Muscle of back (tissue), 11 donors: ENCODE data around the gene HTR4. TPM values are rescaled to one million over a fixed set of nuclear protein-coding genes. Genes with fewer than 3 reads are reported as not detected.

Experiments
- DNase-seq, 3 donors: peaks; one replicate each; pipeline versions ENCODE4 v3.0.0 to v3.0.0-alpha.2; 2013
- polyA plus RNA-seq, 10 donors: library from polyadenylated mRNA; unstranded; fragments of 120-200 nt; gene quantifications; one replicate each; pipeline ENCODE4 v1.2.1, GENCODE V29; 2013; ENCODE audit not compliant: insufficient read length in 10 of 10

Gene HTR4
- polyA plus RNA-seq, 10 donors, result not detected

DNA sequence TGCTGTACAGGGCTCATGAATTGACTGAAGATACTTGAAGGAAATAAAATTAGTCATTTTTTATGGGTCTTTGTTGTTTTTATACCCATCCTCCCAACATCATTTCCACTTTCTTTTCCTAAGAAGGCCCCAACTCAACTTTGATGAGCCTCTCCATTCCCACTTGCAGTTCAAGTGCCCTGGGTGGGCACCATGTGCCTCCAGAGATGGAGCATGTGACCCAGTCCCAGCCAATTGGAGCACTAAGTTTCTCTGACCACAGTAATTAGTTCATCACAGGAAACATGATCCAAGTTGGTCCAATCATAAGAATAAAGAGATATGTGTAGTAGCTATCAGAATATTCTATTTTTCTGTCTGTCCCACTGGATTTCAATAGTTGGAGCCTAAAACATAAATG, 46.9 kb downstream of the HTR4 start:
- DNase-seq, result no peak

DNA sequence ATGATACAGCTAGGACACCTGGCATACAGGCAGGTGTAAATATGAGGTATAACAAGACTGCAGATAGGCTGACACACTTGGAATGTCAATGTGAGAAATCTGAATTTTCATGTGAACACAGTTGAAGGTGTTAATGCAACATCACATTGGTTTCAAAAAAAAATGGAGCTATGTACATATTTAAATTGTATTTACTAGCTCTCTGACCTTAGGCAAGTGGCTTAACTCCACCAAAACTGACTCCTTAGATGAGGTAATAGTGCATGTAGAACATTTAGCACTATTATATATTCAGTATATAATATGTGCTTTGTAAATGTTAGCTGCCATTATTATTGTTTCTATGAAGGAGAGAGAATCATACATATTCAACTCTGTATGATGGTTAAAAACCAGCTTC, 48.0 kb downstream of the HTR4 start:
- no peak for DNase-seq

DNA sequence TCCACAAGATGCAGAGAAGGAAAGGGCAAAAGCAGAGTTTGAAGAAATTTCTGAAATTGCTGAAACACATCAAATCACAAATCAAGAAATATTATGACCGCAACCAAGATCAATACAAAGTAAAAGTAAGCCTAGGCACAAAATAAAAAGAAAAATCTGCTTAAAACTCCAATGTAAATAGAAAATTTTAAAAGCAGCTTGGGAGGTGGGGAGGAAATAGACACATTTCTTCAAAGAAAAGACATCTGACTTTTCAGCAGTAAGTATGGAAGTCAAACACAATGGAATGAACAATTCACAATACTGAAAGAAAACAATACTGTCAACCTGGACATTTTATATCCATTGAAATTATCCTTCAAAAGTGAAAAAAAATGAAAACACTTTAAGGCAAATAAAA, 55.1 kb downstream of the HTR4 start:
- no peak for DNase-seq

DNA sequence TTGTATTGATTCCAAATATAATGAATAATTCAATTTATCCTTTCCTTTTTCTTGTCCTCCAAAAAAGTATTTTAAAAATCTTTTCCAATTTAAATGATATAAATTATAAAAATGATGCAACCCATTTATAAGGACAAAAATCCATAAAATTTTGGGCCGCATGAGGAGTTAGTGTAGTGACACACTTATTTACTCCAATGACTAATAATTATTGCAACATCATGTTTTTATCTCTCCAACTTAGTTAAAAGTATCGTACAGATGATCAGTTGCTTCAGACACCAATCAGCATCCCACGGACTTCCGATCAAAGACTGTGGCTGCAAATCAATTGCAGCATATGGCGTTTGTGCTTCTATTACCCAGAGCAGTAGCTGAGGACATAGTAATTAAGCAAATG, 58.6 kb downstream of the HTR4 start:
- DNase-seq, result no peak

DNA sequence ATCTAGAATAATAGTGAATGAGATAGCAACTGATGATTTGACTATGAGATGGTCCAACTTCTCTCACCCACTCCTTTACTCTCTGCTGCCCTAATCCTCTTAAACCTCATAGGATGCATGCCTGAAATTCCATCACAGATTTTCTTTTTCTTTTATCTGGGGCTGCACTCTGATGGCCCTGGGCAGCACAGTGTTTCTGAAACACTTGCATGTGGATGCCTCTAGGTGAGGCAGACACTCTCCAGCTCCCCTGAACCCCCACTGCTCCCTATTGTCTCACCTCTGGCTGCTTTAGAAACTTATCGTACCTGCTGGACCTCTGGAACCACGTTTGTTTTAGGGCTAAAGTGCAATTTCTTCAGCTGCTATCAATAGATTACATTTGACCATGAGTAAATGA, 67.5 kb downstream of the HTR4 start:
- no peak for DNase-seq

DNA sequence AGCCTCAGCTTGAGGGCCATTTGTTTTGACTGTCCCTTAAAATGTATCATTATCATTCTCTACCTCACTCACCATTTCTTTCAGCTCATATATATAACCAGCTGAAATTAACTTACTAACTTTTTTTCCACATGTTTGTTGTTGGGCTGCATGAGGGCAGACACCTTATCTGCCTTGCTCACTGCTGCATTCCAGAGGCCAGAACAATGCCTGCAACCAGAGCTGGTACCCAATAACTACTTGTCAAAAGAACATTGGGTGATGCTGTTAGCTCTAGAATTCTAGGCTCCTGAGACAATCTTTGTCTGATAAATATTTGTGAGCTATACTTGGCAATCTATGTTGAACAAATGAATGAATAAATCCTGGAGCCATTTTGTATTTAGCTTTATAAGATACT, 68.3 kb downstream of the HTR4 start:
- DNase-seq, result no peak

DNA sequence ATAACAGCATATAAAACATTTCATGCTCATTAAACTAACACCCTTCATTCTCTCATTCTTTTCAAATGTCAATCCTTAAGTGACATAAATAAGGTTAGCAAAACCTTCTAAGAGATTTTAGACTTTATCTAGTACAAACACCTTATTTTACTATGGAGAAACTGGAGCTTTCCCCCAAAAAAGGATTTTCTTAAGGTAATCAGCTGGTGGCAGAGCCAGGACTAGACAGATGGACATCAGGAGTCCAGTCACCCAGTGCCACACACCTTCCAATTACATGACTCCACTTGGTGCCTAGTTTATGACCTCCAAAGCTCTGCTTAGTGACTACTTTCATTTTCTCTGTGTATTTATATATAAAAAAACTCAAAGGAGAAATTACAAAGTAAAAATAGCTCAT, 70.2 kb downstream of the HTR4 start:
- DNase-seq, result no peak

DNA sequence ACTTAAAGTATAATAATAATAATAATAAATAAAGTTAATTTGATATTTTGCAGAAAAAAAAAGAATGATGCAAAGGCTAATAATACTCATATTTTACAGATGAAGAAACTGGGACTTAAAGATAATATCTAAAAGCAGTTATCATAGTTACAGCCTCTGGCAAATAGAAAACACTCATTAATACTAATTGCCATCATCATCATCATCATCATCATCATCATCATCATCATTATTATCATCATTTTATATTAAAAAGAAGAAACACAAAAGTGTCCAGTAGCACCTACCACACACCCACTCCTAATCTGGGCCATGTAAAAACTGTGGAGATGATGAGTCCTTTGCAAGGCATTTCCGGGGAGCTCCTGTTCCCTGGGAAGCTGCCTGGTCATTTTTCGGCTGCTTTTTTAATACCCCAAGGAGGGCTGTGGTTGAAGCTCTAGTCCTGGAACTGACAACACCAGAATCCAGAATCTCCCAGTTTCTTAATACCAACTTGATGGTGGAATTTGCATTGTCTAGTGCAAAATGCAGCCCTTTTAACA, 70.8 kb downstream of the HTR4 start:
- no peak for DNase-seq

DNA sequence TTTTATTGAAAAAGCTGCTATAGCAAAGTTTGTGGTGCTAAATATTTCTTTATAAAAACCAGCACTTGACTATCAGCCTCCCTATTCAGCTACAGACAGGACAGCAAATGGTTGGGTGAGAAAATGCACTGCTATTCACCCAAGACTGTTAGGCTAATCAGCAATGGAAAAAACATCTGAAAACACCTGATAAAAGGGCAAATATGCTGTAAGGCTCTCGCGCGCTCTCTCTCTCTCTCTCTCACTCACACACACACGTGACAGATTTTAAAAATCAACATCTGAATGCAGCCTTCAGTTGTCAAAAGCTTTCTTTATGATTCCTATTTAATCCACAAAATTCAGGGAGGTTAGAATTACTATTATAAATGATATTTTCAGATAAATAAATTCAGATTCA, 80.2 kb downstream of the HTR4 start:
- DNase-seq, result no peak

DNA sequence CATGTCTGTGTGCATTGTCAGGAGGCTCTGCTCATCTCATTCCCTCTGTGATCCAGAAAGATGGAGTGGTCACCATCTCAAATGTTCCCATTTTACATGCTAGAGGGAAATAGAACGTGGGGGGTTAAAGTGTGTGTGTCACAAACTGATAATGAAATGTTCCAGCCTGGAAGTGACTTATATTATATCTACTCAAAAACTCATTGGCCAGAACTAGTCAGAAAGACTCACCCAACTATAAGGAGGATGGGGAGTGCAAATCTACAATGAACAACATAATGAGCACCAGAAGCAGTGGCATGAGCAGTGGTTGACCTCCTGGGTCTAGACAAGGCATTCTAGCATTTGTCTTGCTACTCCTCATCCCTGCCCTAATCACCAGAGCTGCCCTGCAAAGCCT, 81.0 kb downstream of the HTR4 start:
- DNase-seq, result no peak

DNA sequence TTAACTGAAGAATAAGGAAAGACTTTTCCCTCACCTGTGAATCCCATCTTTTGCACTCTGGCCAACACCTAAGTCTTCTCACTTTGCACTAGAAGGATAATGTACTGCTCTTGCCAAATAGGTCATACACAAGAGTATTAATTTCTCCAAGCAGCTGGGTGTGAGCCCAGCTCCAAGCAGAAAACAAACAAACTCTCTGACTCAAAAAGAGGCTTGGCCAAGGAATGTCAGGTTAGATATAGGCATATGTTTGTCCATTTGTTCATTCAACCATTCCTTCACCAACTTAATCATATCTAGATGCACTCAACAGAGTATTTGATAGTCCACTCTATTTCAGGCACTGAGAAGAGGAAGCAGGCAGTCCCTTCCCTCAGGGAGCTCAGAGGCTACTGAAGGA, 84.4 kb downstream of the HTR4 start:
- DNase-seq, result no peak

DNA sequence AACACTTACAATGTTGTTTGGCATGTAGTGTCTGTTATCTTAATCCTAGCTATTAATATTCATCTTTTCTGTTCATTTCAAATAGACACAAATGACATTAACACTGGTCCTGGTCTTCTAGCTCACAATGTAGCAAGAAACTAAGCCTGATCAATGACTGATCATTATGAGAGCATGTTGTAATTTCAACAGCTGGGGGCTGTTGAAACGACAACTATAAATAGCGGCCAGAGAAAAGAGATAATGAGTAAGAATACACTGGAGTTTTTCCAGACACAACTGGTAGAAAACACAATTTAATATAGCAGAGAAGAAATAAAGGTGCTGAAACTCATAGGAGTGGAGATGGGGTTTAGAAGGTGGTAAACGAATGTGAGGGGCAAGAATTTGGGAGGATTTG, 89.2 kb downstream of the HTR4 start:
- DNase-seq, result no peak

DNA sequence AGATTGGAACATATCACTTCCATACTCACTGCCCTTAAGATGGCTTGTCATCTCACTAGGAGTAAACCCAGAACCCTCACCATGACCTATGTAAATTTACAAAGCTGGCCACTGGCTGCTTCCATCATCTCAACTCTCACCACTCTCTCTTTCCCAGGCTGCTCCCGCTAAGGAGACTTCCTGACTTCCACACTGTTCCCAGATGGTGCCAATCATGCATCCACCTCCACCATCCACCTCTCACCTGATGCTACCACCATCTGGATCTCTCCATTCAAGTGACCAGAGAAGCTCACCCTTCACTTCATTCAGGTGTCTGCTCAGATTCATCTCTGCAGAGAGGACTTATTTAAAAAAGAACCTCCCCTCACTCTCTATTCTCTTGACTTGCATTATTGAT, 91.3 kb downstream of the HTR4 start:
- DNase-seq, result no peak

DNA sequence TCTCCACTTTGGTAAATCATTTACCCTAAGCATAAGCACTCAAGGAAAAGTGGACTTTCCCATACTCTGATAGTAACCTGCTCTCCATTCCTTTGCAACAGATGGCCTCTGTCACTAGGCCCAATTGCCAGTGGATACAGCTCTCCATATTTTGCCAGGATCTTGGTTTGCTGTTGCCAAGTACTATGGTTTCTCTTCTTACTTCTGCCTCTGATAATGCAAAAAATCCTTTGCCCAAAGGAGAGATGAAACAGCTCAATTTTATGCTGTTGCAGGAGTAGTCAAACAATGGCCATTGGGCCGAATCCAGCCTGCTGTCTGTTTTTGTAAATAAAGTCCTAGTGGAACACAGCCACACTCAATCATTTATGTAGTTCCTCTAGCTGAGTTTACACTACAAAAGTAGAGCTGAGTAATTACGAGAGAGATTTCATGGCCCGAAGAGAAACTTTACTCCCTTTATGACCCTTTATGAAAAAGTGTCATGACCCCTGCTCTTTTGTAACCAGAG, 92.5 kb downstream of the HTR4 start:
- DNase-seq, result no peak

DNA sequence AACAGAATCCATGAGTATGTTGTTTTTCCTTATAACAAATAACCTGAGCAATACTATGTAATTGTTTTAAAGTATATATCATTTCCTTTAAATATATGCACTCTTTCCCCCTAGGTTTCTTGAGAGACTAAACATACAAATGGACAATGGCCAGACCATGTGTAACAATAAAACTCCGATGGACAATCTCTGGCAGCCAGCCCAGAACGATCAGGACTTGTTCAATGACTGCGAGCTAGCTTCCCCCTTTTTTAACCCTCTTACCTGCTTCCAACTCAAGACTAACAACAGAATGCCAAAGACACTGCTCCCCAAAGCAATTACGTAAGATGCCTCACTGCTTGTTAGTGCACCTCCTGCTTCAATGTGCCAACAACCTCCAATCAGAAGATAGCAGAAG, 94.9 kb downstream of the HTR4 start:
- peak in 2 of 3 donors; percentile 13 to 41 for DNase-seq

DNA sequence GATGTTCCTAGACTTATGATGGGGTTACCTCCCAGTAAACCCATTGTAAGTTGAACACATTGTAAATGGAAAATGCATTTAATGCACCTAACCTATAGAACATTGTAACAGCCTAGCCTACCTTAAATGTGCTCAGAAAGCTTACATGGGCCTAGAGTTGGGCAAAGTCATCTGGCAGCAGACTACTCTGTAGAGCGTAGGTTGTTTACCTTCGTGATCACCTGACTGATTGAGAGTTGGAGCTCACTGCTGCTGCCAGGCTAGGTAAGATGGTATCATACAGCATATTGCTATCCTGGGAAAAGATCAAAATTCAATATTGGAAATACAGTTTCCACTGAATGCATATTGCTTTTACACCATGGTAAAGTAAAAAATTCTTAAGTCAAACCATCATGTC, 95.4 kb downstream of the HTR4 start:
- DNase-seq, result no peak

DNA sequence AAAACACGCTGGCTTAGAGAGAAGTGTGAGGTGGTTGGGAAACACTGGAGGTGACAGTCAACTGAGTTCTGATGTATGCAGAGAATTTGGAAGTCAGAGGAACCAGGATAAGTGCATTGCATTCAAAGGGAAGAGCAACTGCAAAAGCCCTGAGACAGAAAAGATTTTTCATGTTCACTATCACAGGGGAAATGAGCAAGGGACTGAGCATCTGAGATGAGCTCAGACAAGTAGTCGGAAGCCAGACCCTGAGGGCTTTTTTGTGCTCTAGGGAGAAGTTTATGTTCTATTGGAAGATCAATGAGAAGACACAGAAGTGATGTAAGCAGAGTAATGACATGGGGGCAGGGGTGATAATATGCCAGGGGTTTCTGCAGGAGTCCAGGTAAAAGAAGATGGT, 97.5 kb downstream of the HTR4 start:
- no peak for DNase-seq

DNA sequence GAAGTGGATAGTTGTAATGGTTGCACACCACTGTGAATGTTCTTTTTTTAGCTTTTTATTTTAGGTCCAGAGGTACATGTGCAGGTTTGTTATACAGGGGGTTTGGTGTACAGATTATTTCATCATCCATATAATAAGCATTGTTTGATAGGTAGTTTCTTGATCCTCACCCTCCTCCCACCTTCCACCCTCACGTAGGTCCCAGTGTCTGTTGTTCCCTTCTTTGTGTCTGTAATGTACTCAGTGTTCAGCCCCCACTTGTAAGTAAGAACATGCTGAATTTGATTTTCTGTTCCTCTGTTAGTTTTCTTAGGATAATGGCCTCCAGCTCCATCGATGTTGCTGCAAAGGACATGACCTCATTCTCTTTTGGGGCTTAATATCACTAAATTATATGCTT, 99.7 kb downstream of the HTR4 start:
- no peak for DNase-seq

DNA sequence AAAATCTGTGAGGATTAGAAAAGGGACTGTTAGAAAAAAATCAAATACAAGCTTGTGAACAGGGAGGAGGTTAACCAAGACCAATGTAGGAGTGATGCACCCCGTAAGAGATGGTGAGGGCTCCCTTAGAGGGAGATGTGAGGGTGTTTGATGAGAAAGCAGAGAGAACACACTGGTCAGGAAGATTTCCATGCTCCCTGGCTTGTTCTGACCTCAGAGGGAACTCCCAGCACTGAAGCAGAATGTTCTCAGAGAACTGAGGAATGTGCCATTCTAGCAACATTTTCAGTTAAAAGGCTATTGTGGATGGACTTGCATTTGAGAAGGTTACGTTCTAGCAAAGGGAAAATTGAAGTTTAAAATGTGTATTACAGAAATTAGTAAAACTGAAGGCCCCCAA, 110.6 kb downstream of the HTR4 start:
- no peak for DNase-seq

DNA sequence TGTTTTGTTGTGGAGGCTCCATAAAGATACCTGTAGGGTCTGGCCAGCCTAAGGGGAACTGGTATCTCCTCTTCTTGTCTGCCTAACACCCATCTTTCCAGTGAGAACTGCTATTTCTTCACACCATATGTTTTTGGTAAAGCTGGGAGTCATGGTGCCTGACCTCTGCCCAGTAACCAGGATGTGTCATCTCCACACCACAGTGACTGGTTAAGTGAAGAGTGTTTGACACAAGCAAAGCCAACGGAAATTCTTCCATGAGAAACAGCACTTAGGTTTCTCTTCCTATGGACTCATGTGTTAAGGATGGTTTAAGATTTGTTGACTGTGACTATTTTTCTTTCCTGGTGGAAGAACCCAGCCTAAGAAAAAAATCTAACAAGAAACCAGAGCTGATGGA, 111.5 kb downstream of the HTR4 start:
- DNase-seq, result no peak

DNA sequence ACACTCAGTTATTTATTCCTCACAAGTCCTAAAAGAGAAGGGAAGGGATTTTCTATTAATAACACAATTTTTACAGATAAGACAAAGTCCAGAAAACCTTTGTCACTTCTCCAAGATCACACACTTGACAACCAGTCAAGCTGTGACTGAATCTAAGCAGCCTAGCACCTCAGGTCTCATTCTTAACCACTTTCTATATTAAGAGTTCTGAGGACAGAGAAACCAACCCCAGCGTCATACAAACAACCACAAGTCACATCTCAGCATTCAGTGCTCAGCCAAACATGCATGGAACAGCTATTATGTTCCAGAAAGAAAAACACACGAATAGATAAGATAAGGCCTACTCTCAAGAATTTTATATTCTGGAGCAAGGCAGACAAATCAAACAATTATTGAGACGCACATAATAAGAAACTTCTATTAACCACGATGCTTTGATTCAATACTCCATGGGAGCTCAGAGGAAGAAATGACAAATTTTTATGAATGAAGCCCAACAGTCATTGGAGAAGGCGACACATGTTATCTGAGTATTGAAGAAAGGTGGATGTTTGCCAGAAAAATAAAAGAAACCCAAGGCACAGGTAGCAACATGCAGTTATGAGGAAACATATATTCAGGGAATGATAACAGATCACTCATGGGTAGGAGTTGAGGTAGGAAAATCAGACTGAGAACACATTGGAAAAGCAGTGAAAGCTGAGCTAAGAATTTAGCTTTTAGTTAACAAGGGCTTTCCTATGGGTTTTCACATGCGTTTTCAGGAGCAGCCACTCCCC, 113.1 kb downstream of the HTR4 start:
- no peak for DNase-seq

DNA sequence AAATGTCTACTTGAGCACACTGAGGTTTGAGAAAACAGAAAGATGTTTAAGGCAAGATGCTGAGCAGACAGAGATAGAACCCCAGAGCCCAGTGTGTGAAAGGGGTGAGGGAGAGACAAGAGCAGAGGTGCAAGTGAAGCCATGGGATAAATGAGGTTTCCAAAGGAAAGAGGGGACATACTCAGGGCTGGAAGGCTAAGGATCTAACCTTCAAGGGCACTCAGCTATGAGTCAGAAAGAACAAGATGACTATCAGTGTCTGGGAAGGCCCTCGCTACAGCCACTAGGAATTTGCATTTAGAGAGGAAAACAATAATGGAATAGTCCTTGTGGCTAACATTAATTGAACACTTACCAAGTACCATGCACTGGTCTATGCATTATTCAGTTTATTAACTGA, 113.7 kb downstream of the HTR4 start:
- DNase-seq, result no peak

DNA sequence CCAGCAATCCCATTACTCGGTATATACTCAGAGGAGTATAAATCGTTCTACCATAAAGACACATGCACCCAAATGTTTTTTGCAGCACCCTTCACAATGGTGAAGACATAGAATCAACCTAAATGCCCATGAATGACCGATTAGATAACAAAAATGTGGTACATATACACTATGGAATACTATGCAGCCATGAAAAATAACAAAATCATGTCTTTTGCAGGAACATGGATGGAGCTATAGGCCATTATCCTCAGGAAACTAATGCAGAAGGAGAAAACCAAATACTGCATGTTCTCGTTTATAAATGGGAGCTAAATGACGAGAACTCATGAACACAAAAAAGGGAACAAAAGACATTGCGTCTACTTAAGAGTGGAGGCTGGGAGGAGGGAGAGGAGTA, 114.5 kb downstream of the HTR4 start:
- no peak for DNase-seq

DNA sequence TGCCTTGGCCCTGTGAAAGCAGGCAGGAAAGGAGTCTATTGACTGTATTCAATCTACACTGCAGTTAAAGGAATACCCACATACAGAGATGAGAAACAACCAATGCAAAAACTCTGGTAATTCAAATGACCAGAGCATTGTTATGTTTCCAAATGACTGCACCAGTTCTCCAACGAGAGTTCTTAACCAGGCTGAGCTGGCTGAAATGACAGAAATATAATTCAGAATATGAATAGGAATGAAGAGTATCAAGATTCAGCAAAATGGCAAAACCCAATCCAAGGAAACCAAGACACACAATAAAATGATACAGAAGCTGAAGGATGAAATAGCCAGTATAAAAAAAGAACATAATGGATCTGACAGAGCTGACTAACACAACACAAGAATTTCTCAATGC, 119.1 kb downstream of the HTR4 start:
- DNase-seq, result no peak
